ENCODE measurements around the gene MZT2A. TPM values are rescaled to one million over a fixed set of nuclear protein-coding genes. Genes with fewer than 3 reads are reported as not detected.
A peak's percentile ranks its signal among the peaks of the same experiment; 100 is the strongest.
"Not testable (repeated sequence)": the region's sequence is repeated elsewhere in the genome, so short reads cannot be mapped to it uniquely, and the experiment has no call there.

Gene MZT2A
- polyA plus RNA-seq, 2 donors = 109 to 116 TPM

DNA sequence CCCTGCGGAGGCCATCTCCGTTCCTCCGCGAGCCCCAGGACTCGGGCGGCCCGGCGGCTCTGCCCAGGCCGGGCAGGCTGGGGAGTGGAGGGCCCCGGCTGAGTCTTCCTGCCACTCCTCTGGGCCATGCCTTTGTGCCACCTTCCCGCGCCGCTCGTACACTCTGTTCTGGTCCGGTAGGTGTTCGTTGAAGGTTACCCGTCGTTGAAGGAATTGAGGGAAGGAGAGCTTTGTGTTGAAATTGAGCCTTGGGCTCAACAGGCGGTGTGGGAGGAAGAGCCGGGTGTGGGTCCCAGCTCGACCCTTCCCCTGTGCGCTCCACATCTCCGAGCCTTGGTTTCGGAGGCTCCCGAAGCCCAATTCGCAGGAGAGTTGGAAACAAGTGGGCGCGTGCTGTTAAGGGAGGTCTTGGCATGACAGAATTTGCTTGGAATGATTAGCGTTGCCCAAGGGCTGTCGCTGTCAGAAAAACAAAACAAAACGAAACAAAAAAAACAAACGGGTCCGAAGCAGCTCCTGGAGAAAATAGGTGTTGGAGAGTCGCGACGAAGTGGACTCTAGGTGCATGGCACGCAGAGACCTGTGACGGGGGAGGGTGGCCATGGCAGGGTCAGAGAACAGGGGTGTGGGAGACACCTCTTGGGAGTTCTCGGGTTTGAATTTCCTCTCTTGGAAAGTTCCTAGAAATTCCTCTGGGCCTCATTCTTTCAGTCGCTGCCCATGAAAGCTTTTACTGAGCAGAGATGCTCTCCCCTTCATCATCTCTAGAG, 1.2 kb upstream of the MZT2A start:
- Histone ChIP-seq H3K9me3 (ENCODE audit: control insufficient read depth in 2 of 2, insufficient read depth in 1 of 2, low read depth in 1 of 2, low read length in 1 of 2) (no peaks in the 10 kb centered on the region), H3K36me3 (ENCODE audit: control insufficient read depth in 2 of 2, insufficient read depth in 2 of 2, low read length in 1 of 2) (peaks cover 0 to 4% of the 10 kb centered on the region in 2 donors), H3K4me1 (ENCODE audit: control insufficient read depth in 2 of 2, insufficient read depth in 2 of 2, low read length in 1 of 2) (peaks cover 0 to 8% of the 10 kb centered on the region in 2 donors), H3K27ac (ENCODE audit: low read depth in 2 of 2, low read length in 1 of 2) (peak overlapping the region; percentile 96 to 98), H3K4me3 (ENCODE audit: low read depth in 1 of 2, low read length in 2 of 2) (peak overlapping the region; percentile 97), H3K27me3 (ENCODE audit: control insufficient read depth in 1 of 2, insufficient read depth in 2 of 2, low read length in 2 of 2) (no peaks in the 10 kb centered on the region)
- WGBS, 2 donors = 0% methylated on average over 40 of the region's 40 CpGs

DNA sequence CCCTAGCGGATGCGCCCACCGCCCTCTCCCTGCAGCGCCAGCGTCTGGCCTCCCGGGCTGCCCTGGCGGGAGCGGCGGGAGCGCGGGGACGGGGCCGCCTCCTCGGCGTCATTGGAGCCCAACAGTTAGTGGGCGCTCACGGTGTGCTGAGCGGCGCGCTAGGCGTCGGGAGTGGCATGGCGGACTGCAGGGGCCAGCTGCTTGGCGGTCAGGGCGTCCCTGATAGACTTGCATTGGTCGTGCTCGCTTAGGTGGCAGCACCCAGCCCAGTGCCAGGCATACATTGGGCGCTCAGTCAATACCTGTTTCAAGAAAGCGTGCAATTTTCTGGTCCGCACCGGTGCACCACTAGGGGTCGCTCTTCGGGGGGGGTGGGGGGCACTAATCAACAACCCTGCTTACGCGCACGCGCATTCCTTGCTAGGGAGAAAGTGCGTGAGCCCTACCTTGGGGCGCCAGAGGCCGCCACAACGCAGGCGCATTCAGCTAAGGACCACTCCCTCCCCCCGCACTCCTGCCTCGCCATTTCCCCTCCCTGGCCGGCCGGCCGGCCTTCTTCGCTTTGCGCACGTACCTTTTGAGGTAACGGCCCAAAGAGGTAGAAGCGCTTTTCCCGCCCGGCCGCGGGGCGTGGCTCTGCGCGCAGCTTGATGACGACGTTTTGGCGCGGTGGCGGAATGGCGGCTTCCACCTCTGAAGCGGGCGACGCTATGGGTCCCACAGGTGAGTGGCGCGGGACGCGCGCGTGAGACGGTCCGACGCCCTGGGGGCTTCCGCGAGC, 411 bp upstream of the MZT2A start:
- H3K36me3 ChIP-seq (ENCODE audit: control insufficient read depth in 2 of 2, insufficient read depth in 2 of 2, low read length in 1 of 2) = no peaks in the 10 kb centered on the region
- WGBS, 2 donors = 0 to 1% methylated on average over 76 to 79 of the region's 79 CpGs
- H3K27me3 ChIP-seq (ENCODE audit: control insufficient read depth in 1 of 2, insufficient read depth in 2 of 2, low read length in 2 of 2) = no peaks in the 10 kb centered on the region
- H3K9me3 ChIP-seq (ENCODE audit: control insufficient read depth in 2 of 2, insufficient read depth in 1 of 2, low read depth in 1 of 2, low read length in 1 of 2) = no peaks in the 10 kb centered on the region
- H3K27ac ChIP-seq (ENCODE audit: low read depth in 2 of 2, low read length in 1 of 2) = peak overlapping the region; percentile 96 to 98
- H3K4me3 ChIP-seq (ENCODE audit: low read depth in 1 of 2, low read length in 2 of 2) = peak overlapping the region; percentile 97
- peaks cover 0 to 8% of the 10 kb centered on the region in 2 donors for H3K4me1 ChIP-seq (ENCODE audit: control insufficient read depth in 2 of 2, insufficient read depth in 2 of 2, low read length in 1 of 2)

- not testable (repeated sequence) for H3K4me1 ChIP-seq (ENCODE audit: control insufficient read depth in 2 of 2, insufficient read depth in 2 of 2, low read length in 1 of 2); H3K27me3 ChIP-seq (ENCODE audit: control insufficient read depth in 1 of 2, insufficient read depth in 2 of 2, low read length in 2 of 2); H3K36me3 ChIP-seq (ENCODE audit: control insufficient read depth in 2 of 2, insufficient read depth in 2 of 2, low read length in 1 of 2); H3K9me3 ChIP-seq (ENCODE audit: control insufficient read depth in 2 of 2, insufficient read depth in 1 of 2, low read depth in 1 of 2, low read length in 1 of 2)
- Histone ChIP-seq H3K27ac (ENCODE audit: low read depth in 2 of 2, low read length in 1 of 2) (peak overlapping the region in 1 of 2 donors; percentile 80), H3K4me3 (ENCODE audit: low read depth in 1 of 2, low read length in 2 of 2) (peak overlapping the region; percentile 62 to 66)
- WGBS, 2 donors = 9 to 22% methylated on average over 12 to 22 of the region's 22 CpGs
These were observed 744 bp downstream of the MZT2A start for GRCh38 chr2:131491469-131491836.

- not testable (repeated sequence) for H3K27me3 ChIP-seq (ENCODE audit: control insufficient read depth in 1 of 2, insufficient read depth in 2 of 2, low read length in 2 of 2); H3K36me3 ChIP-seq (ENCODE audit: control insufficient read depth in 2 of 2, insufficient read depth in 2 of 2, low read length in 1 of 2); H3K4me1 ChIP-seq (ENCODE audit: control insufficient read depth in 2 of 2, insufficient read depth in 2 of 2, low read length in 1 of 2); H3K9me3 ChIP-seq (ENCODE audit: control insufficient read depth in 2 of 2, insufficient read depth in 1 of 2, low read depth in 1 of 2, low read length in 1 of 2)
- 59 to 60% methylated on average over 19 to 20 of the region's 20 CpGs for WGBS, 2 donors
- peak overlapping the region; percentile 62 to 66 for H3K4me3 ChIP-seq (ENCODE audit: low read depth in 1 of 2, low read length in 2 of 2)
- peak overlapping the region in 1 of 2 donors; percentile 80 for H3K27ac ChIP-seq (ENCODE audit: low read depth in 2 of 2, low read length in 1 of 2)
These were observed 1.4 kb downstream of the MZT2A start for GRCh38 chr2:131490616-131491468.

GRCh38 chr2:131488306-131489205, 3.6 kb downstream of the MZT2A start:
- Histone ChIP-seq H3K4me3 (ENCODE audit: low read depth in 1 of 2, low read length in 2 of 2) (no peak overlapping the region), H3K36me3 (ENCODE audit: control insufficient read depth in 2 of 2, insufficient read depth in 2 of 2, low read length in 1 of 2) (no peaks in the 10 kb centered on the region), H3K27me3 (ENCODE audit: control insufficient read depth in 1 of 2, insufficient read depth in 2 of 2, low read length in 2 of 2) (no peaks in the 10 kb centered on the region), H3K9me3 (ENCODE audit: control insufficient read depth in 2 of 2, insufficient read depth in 1 of 2, low read depth in 1 of 2, low read length in 1 of 2) (no peaks in the 10 kb centered on the region), H3K27ac (ENCODE audit: low read depth in 2 of 2, low read length in 1 of 2) (no peak overlapping the region), H3K4me1 (ENCODE audit: control insufficient read depth in 2 of 2, insufficient read depth in 2 of 2, low read length in 1 of 2) (peaks cover 0 to 6% of the 10 kb centered on the region in 2 donors)
- 79 to 84% methylated on average over 14 of the region's 14 CpGs for WGBS, 2 donors

- not testable (repeated sequence) for H3K4me3 ChIP-seq (ENCODE audit: low read depth in 1 of 2, low read length in 2 of 2); H3K36me3 ChIP-seq (ENCODE audit: control insufficient read depth in 2 of 2, insufficient read depth in 2 of 2, low read length in 1 of 2)
These were observed 5.8 kb downstream of the MZT2A start for GRCh38 chr2:131486201-131486902.

GRCh38 chr2:131484906-131485460, 7.2 kb downstream of the MZT2A start:
- not testable (repeated sequence) for H3K4me1 ChIP-seq (ENCODE audit: control insufficient read depth in 2 of 2, insufficient read depth in 2 of 2, low read length in 1 of 2); H3K4me3 ChIP-seq (ENCODE audit: low read depth in 1 of 2, low read length in 2 of 2); H3K27ac ChIP-seq (ENCODE audit: low read depth in 2 of 2, low read length in 1 of 2); H3K27me3 ChIP-seq (ENCODE audit: control insufficient read depth in 1 of 2, insufficient read depth in 2 of 2, low read length in 2 of 2); H3K36me3 ChIP-seq (ENCODE audit: control insufficient read depth in 2 of 2, insufficient read depth in 2 of 2, low read length in 1 of 2); H3K9me3 ChIP-seq (ENCODE audit: control insufficient read depth in 2 of 2, insufficient read depth in 1 of 2, low read depth in 1 of 2, low read length in 1 of 2)
- 81 to 87% methylated on average over 11 of the region's 11 CpGs for WGBS, 2 donors

More at GRCh38 chr2:131486201-131486902, 5.8 kb downstream of the MZT2A start:
- H3K27me3 ChIP-seq (ENCODE audit: control insufficient read depth in 1 of 2, insufficient read depth in 2 of 2, low read length in 2 of 2); H3K27ac ChIP-seq (ENCODE audit: low read depth in 2 of 2, low read length in 1 of 2); H3K4me1 ChIP-seq (ENCODE audit: control insufficient read depth in 2 of 2, insufficient read depth in 2 of 2, low read length in 1 of 2); H3K9me3 ChIP-seq (ENCODE audit: control insufficient read depth in 2 of 2, insufficient read depth in 1 of 2, low read depth in 1 of 2, low read length in 1 of 2): not testable (repeated sequence)
- 85 to 89% methylated on average over 14 of the region's 14 CpGs for WGBS, 2 donors

- H3K27ac ChIP-seq (ENCODE audit: low read depth in 2 of 2, low read length in 1 of 2); H3K4me1 ChIP-seq (ENCODE audit: control insufficient read depth in 2 of 2, insufficient read depth in 2 of 2, low read length in 1 of 2); H3K4me3 ChIP-seq (ENCODE audit: low read depth in 1 of 2, low read length in 2 of 2); H3K36me3 ChIP-seq (ENCODE audit: control insufficient read depth in 2 of 2, insufficient read depth in 2 of 2, low read length in 1 of 2); H3K27me3 ChIP-seq (ENCODE audit: control insufficient read depth in 1 of 2, insufficient read depth in 2 of 2, low read length in 2 of 2); H3K9me3 ChIP-seq (ENCODE audit: control insufficient read depth in 2 of 2, insufficient read depth in 1 of 2, low read depth in 1 of 2, low read length in 1 of 2): not testable (repeated sequence)
- 89 to 91% methylated on average over 22 to 23 of the region's 24 CpGs for WGBS, 2 donors
These were observed 8.0 kb downstream of the MZT2A start for GRCh38 chr2:131483981-131484820.

Measured in esophagus (tissue), 2 donors.